HepG2 (cell line): ENCODE data around the gene OGFOD3. TPM values are rescaled to one million over a fixed set of nuclear protein-coding genes. Genes with fewer than 3 reads are reported as not detected.

Experiments used
- CHD4 ChIP-seq: fragments of 200-600 bp; sonication (generic); IDR thresholded peaks from 2 replicates; pipeline ENCODE4 v1.7.0; 2017; ENCODE audit warnings: mild to moderate bottlenecking, low read length, borderline replicate concordance
- GZF1 ChIP-seq: sonication (generic); formaldehyde crosslinking; IDR thresholded peaks from 2 replicates; pipeline ENCODE4 v1.5.1; 2020; ENCODE audit warnings: mild to moderate bottlenecking, missing genetic modification reagents
- HIVEP1 ChIP-seq: sonication (generic); formaldehyde crosslinking; IDR thresholded peaks from 2 replicates; pipeline ENCODE4 v1.4.0; 2020; ENCODE audit warnings: mild to moderate bottlenecking, missing genetic modification reagents
- HMG20A ChIP-seq: IDR thresholded peaks from 2 replicates; pipeline ENCODE4 v1.6.1; 2016; ENCODE audit warnings: borderline replicate concordance
- HMG20B ChIP-seq: conservative IDR thresholded peaks from 2 replicates; pipeline ENCODE4 v1.6.1; 2016; ENCODE audit warnings: missing genetic modification reagents, missing compliant biosample characterization
- HNRNPL ChIP-seq: fragments of 200-400 bp; formaldehyde crosslinking; IDR thresholded peaks from 2 replicates; pipeline ENCODE4 v1.6.1; 2017; ENCODE audit warnings: mild to moderate bottlenecking, low read depth, low read length
- RBM22 ChIP-seq: fragments of 200-400 bp; formaldehyde crosslinking; optimal IDR thresholded peaks from 2 replicates; pipeline ENCODE3; 2017; ENCODE audit warnings: mild to moderate bottlenecking, low read length, moderate library complexity
- SNAI1 ChIP-seq: sonication (generic); formaldehyde crosslinking; IDR thresholded peaks from 2 replicates; pipeline ENCODE4 v1.5.0; 2020; ENCODE audit warnings: mild to moderate bottlenecking, missing genetic modification reagents, borderline replicate concordance
- TBX2 ChIP-seq: sonication (generic); formaldehyde crosslinking; IDR thresholded peaks from 2 replicates; pipeline ENCODE4 v1.5.0; 2020; ENCODE audit warnings: missing genetic modification reagents, mild to moderate bottlenecking, borderline replicate concordance
- THAP9 ChIP-seq: sonication (generic); formaldehyde crosslinking; IDR thresholded peaks from 2 replicates; pipeline ENCODE4; 2020; ENCODE audit warnings: missing genetic modification reagents, mild to moderate bottlenecking, borderline replicate concordance
- YEATS4 ChIP-seq: sonication (generic); formaldehyde crosslinking; IDR thresholded peaks from 2 replicates; pipeline ENCODE4 v1.4.0; 2020; ENCODE audit warnings: missing genetic modification reagents, borderline replicate concordance
- ZBTB33 ChIP-seq: sonication (generic); formaldehyde crosslinking; IDR thresholded peaks from 2 replicates; pipeline ENCODE4 v1.4.0; 2020; ENCODE audit warnings: missing genetic modification reagents
- ZFAT ChIP-seq: sonication (generic); formaldehyde crosslinking; conservative IDR thresholded peaks from 2 replicates; pipeline ENCODE4 v1.8.1; 2023; ENCODE audit warnings: missing genetic modification reagents, inconsistent platforms
- ZMYM3 ChIP-seq: sonication (generic); formaldehyde crosslinking; IDR thresholded peaks from 2 replicates; pipeline ENCODE4 v1.5.1; 2020; ENCODE audit warnings: mild to moderate bottlenecking, missing genetic modification reagents
- ZNF136 ChIP-seq: sonication (generic); formaldehyde crosslinking; IDR thresholded peaks from 2 replicates; pipeline ENCODE4 v1.8.1; 2022; ENCODE audit warnings: low read depth, mild to moderate bottlenecking, moderate library complexity, missing genetic modification reagents
- ZNF292 ChIP-seq: sonication (generic); formaldehyde crosslinking; IDR thresholded peaks from 2 replicates; pipeline ENCODE4 v1.8.1; 2022; ENCODE audit warnings: mild to moderate bottlenecking, low read depth, missing genetic modification reagents, borderline replicate concordance
- ZNF609 ChIP-seq: sonication (generic); formaldehyde crosslinking; IDR thresholded peaks from 2 replicates; pipeline ENCODE4 v1.4.0; 2020; ENCODE audit warnings: mild to moderate bottlenecking, missing genetic modification reagents, borderline replicate concordance
- ZNF773 ChIP-seq: sonication (generic); formaldehyde crosslinking; IDR thresholded peaks from 2 replicates; pipeline ENCODE4 v1.4.0; 2020; ENCODE audit warnings: missing genetic modification reagents, borderline replicate concordance
- polyA plus RNA-seq, 8 experiments: library from polyadenylated mRNA; depleted of rRNA in 3 of 8; stranded (reverse) in 7 of 8; unstranded in 1 of 8; fragments of >200 nt; fragmentation: Illumina TruSeq in 4 of 8; extraction: Trizol in 4 of 8; gene quantifications; 2 replicates each; pipeline versions ENCODE4 v1.2.1 to v1.2.3, GENCODE V29; 2011 to 2016; ENCODE audit warnings: low read depth in 4 of 8, missing spikeins in 1 of 8, mixed read lengths in 1 of 8; ENCODE audit not compliant: insufficient read depth in 1 of 8
- total RNA-seq, 5 experiments: library from RNA; depleted of rRNA; stranded (reverse); fragments of >200 nt; fragmentation: Illumina TruSeq; extraction: Trizol; gene quantifications; 2 replicates each; pipeline ENCODE4 v1.2.3, GENCODE V29; 2016; ENCODE audit warnings: low read depth in 1 of 5

Gene OGFOD3
- total and polyA plus RNA-seq, 2 of the 13 experiments (the other 11 are each of a cell fraction or from before 2014, with no cell fraction given) = 40.0 to 42.1 TPM

GRCh38 chr17:82350182-82351030 is 68.0 kb downstream of the OGFOD3 start (continued):
- TF ChIP-seq THAP9 (CRISPR knock-in tag) (no peak), YEATS4 (no peak), HMG20B (CRISPR knock-in tag) (no peak), HMG20A (CRISPR knock-in tag) (no peak), TBX2 (CRISPR knock-in tag) (0 out of 2 replicates have a peak, but pooled peaks have one; percentile 32), CHD4 (no peak), ZBTB33 (CRISPR knock-in tag) (peak; percentile 79), ZNF292 (no peak), HIVEP1 (CRISPR knock-in tag) (no peak), ZNF609 (CRISPR knock-in tag) (no peak), ZNF136 (CRISPR knock-in tag) (no peak), GZF1 (CRISPR knock-in tag) (no peak), ZMYM3 (CRISPR knock-in tag) (peak; percentile 63; the same call in 1 of the 2 replicates), RBM22 (no peak), SNAI1 (CRISPR knock-in tag) (0 out of 2 replicates have a peak, but pooled peaks have one; percentile 48), HNRNPL (0 out of 2 replicates have a peak, but pooled peaks have one; percentile 16), ZFAT (no peak), ZNF773 (CRISPR knock-in tag) (no peak)
